GM21367 (cell line): ENCODE measurements around the gene TJP1.
"Not testable (repeated sequence)": the region's sequence is repeated elsewhere in the genome, so short reads cannot be mapped to it uniquely, and the experiment has no call there.

Experiments
- ATAC-seq: cut with Tn5 transposase; IDR thresholded peaks from one replicate; pipeline ENCODE4 v1.9.1; 2021; ENCODE audit not compliant: unreplicated experiment

TJP1 gene

GRCh38 chr15:29840054-29840453, 17.8 kb upstream of the TJP1 start:
- ATAC-seq = no peak

GRCh38 chr15:29838352-29839010, 16.2 kb upstream of the TJP1 start:
- no peak for ATAC-seq

GRCh38 chr15:29835301-29835700, 13.0 kb upstream of the TJP1 start:
- ATAC-seq = no peak

GRCh38 chr15:29832709-29833108, 10.4 kb upstream of the TJP1 start:
- no peak for ATAC-seq

- no peak for ATAC-seq
Observed at GRCh38 chr15:29826908-29827820, 4.9 kb upstream of the TJP1 start.

- ATAC-seq = no peak
Observed at GRCh38 chr15:29825227-29825626, 3.0 kb upstream of the TJP1 start.

- ATAC-seq = no peak
Observed at GRCh38 chr15:29822684-29823459, 604 bp upstream of the TJP1 start.

- peak; percentile 51 for ATAC-seq
Observed at GRCh38 chr15:29821416-29822099, 710 bp downstream of the TJP1 start.

GRCh38 chr15:29820394-29821154, 1.7 kb downstream of the TJP1 start:
- no peak for ATAC-seq

GRCh38 chr15:29819979-29820378, 2.3 kb downstream of the TJP1 start:
- no peak for ATAC-seq

GRCh38 chr15:29818141-29818540, 4.1 kb downstream of the TJP1 start:
- no peak for ATAC-seq

- ATAC-seq = not testable (repeated sequence)
Observed at GRCh38 chr15:29817455-29817854, 4.8 kb downstream of the TJP1 start.

GRCh38 chr15:29815000-29815710, 7.1 kb downstream of the TJP1 start:
- no peak for ATAC-seq

- no peak for ATAC-seq
Observed at GRCh38 chr15:29813009-29813408, 9.3 kb downstream of the TJP1 start.

GRCh38 chr15:29812384-29812694, 9.9 kb downstream of the TJP1 start:
- no peak for ATAC-seq

- ATAC-seq = no peak
Observed at GRCh38 chr15:29811691-29812383, 10.4 kb downstream of the TJP1 start.

GRCh38 chr15:29805708-29806104, 16.6 kb downstream of the TJP1 start:
- ATAC-seq = no peak

GRCh38 chr15:29805043-29805707, 17.1 kb downstream of the TJP1 start:
- no peak for ATAC-seq

GRCh38 chr15:29802411-29802810, 19.9 kb downstream of the TJP1 start:
- ATAC-seq = no peak
